ENCODE data around the gene OLFM2. TPM values are rescaled to one million over a fixed set of nuclear protein-coding genes. Genes with fewer than 3 reads are reported as not detected.
A peak's percentile ranks its signal among the peaks of the same experiment; 100 is the strongest.

Gene OLFM2
- total RNA-seq, 1 experiment from 2014 or later = 75.6 TPM

DNA sequence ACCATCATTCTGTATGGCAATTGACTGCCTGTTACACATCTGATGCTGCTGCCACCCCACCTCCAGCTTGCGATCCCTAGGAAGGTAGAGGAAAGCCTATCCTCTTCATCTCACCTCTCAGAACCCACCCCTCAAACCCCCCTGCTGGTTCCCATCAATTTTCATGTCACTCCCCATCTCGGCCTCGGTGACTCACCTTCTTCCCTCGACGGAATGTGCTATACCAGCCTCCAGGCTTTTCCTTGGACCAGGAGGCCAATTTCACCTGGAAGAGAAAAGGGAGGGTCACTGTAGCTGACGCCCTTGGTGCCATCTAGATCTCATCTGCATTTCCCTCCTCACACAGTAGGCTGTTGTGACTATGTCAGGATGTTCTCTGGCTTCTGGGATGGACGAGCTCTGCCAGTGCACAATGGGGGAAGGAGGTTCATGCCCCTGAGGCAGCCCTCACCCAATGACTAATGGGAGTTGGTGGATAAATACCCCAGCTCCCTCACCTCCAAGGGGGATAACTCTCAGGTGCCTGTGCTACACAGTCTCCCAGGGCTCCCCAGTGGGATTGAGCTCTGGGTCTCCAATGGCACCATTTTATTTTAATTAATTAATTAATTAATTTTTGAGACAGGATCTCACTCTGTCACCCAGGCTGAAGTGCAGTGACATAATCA, 26.4 kb upstream of the OLFM2 start:
- no CpG with 5 or more reads among the region's 7 CpGs for WGBS (ENCODE audit: extremely low coverage, insufficient read length, low lambda C conversion rate)
- Histone ChIP-seq H3K4ac (ENCODE audit: low read depth, low read length) (no peak overlapping the region), H3K4me1 (ENCODE audit: insufficient read depth, low read length) (peaks cover 3% of the 10 kb centered on the region; the same call in 1 of the 2 replicates), H2BK120ac (ENCODE audit: low read depth, low read length, poor library complexity, severe bottlenecking) (no peak overlapping the region), H2BK15ac (ENCODE audit: low read depth, low read length) (no peak overlapping the region), H4K5ac (ENCODE audit: insufficient read length, low read depth, low read length) (no peak overlapping the region), H2AK5ac (ENCODE audit: insufficient read length, low read length) (no peak overlapping the region), H3K23ac (ENCODE audit: insufficient read length, low read depth, low read length) (no peak overlapping the region), H2BK12ac (ENCODE audit: insufficient read length, low read depth, low read length) (no peak overlapping the region), H2BK5ac (ENCODE audit: insufficient read length, low read length) (no peak overlapping the region), H3K9me3 (ENCODE audit: control insufficient read depth, low read depth, low read length) (no peaks in the 10 kb centered on the region), H3K9ac (ENCODE audit: extremely low read depth, insufficient read length, low read length) (no peak overlapping the region), H3K4me2 (ENCODE audit: insufficient read depth, insufficient read length, low read length) (no peak overlapping the region), H3K27ac (ENCODE audit: insufficient read length, low read depth, low read length) (no peak overlapping the region), H3K14ac (ENCODE audit: insufficient read depth, low read length) (no peak overlapping the region), H3K18ac (ENCODE audit: insufficient read length, low read depth, low read length) (no peak overlapping the region), H3K79me1 (ENCODE audit: insufficient read depth, low read depth, low read length, poor library complexity, severe bottlenecking) (no peaks in the 10 kb centered on the region), H3T11ph (ENCODE audit: low read length) (no peak overlapping the region), H4K20me1 (ENCODE audit: control insufficient read depth, insufficient read depth, insufficient read length) (no peaks in the 10 kb centered on the region), H3K23me2 (ENCODE audit: insufficient read length, low read depth, low read length, poor library complexity, severe bottlenecking) (peaks cover 2% of the 10 kb centered on the region), H3K79me2 (ENCODE audit: insufficient read depth, low read length) (no peaks in the 10 kb centered on the region), H3K27me3 (ENCODE audit: insufficient read depth, low read length) (peaks cover 2% of the 10 kb centered on the region; the same call in 1 of the 2 replicates), H2BK20ac (ENCODE audit: low read depth, low read length, poor library complexity, severe bottlenecking) (no peak overlapping the region), H4K8ac (replicated peaks; ENCODE audit: insufficient read length, low read depth, low read length) (no peak overlapping the region), H4K91ac (ENCODE audit: insufficient read length, low read depth, low read length) (no peak overlapping the region), H3K56ac (ENCODE audit: insufficient read length, low read depth, low read length) (no peak overlapping the region), H2AFZ (ENCODE audit: low read length) (no peak overlapping the region)
- Mint-ChIP-seq H3K27me3 (ENCODE audit: low read depth) (peaks cover 37% of the 10 kb centered on the region), H3K4me1 (peaks cover 18 to 36% of the 10 kb centered on the region in 2 experiments), H3K36me3 (ENCODE audit: insufficient read depth in 1 of 3, low read depth in 3 of 3) (peaks cover 0 to 7% (median 2%) of the 10 kb centered on the region in 3 experiments; a peak in 5 of 7 replicates), H3K4me3 (no peak overlapping the region), H3K9me3 (no peaks in the 10 kb centered on the region), H3K27ac (0 out of 7 replicates have a peak overlapping the region, but pooled peaks of 1 of the 3 experiments have one; percentile 45)
- no peak for DNase-seq
- TF ChIP-seq, protein P1, sequence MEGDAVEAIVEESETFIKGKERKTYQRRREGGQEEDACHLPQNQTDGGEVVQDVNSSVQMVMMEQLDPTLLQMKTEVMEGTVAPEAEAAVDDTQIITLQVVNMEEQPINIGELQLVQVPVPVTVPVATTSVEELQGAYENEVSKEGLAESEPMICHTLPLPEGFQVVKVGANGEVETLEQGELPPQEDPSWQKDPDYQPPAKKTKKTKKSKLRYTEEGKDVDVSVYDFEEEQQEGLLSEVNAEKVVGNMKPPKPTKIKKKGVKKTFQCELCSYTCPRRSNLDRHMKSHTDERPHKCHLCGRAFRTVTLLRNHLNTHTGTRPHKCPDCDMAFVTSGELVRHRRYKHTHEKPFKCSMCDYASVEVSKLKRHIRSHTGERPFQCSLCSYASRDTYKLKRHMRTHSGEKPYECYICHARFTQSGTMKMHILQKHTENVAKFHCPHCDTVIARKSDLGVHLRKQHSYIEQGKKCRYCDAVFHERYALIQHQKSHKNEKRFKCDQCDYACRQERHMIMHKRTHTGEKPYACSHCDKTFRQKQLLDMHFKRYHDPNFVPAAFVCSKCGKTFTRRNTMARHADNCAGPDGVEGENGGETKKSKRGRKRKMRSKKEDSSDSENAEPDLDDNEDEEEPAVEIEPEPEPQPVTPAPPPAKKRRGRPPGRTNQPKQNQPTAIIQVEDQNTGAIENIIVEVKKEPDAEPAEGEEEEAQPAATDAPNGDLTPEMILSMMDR (conservative IDR thresholded peaks at IDR 0.05) = no peak
